PC-9 (cell line): ENCODE data around the gene ECE2. TPM values are rescaled to one million over a fixed set of nuclear protein-coding genes. Genes with fewer than 3 reads are reported as not detected.

Experiments
- BruUV-seq: library from RNA; stranded (reverse); fragments of 400-500 nt; replicated peaks from 2 replicates; lab custom pipeline; 2021; lab: Mats Ljungman, UMichigan
- CTCF ChIA-PET: fragments of 300-600 bp; sonication (Branson Sonifier 250); formaldehyde crosslinking; loops from one replicate; lab custom pipeline; 2022; ENCODE audit warnings: antibody characterized with exemption; lab: Charles Lee
- POLR2A ChIA-PET: fragments of 300-600 bp; sonication (Branson Sonifier 250); formaldehyde crosslinking; loops from one replicate; lab custom pipeline; 2022; ENCODE audit warnings: antibody characterized with exemption; ENCODE audit not compliant: unreplicated experiment; lab: Charles Lee
- DNase-seq, 2 experiments: peaks; one replicate each; pipeline versions ENCODE4 v3.0.0 to v3.0.0-alpha.2; 2015 to 2022; ENCODE audit warnings: mixed read lengths in 1 of 2
- H2AFZ ChIP-seq: fragments of 200-600 bp; sonication (generic); 2 replicates; pipeline ENCODE4 v1.8.1; 2017; ENCODE audit warnings: antibody characterized with exemption
- H3F3A ChIP-seq: fragments of 200-600 bp; sonication (generic); 2 replicates; pipeline ENCODE4 v1.8.1; 2017; ENCODE audit warnings: antibody characterized with exemption, mild to moderate bottlenecking, low read depth; ENCODE audit not compliant: insufficient read depth
- H3K27ac ChIP-seq: fragments of 200-600 bp; sonication (generic); 2 replicates; pipeline ENCODE4 v1.6.1; 2016; ENCODE audit warnings: mixed run types
- H3K27me3 ChIP-seq: fragments of 200-600 bp; sonication (generic); 2 replicates; pipeline ENCODE4 v1.6.1; 2016; ENCODE audit warnings: low read depth, mixed run types; ENCODE audit not compliant: insufficient read depth
- H3K36me3 ChIP-seq: fragments of 200-600 bp; sonication (generic); 2 replicates; pipeline ENCODE4 v1.6.1; 2016; ENCODE audit warnings: low read depth, mixed run types
- H3K4me1 ChIP-seq: fragments of 200-600 bp; sonication (generic); replicated peaks from 2 replicates; pipeline ENCODE4 v1.6.1; 2016; ENCODE audit warnings: mixed run types; ENCODE audit not compliant: insufficient read depth
- H3K4me2 ChIP-seq: fragments of 200-600 bp; sonication (generic); 2 replicates; pipeline ENCODE4 v1.6.1; 2017; ENCODE audit warnings: mixed run types
- H3K4me3 ChIP-seq: fragments of 200-600 bp; sonication (generic); 2 replicates; pipeline ENCODE4 v1.6.1; 2016; ENCODE audit warnings: mixed run types
- H3K79me2 ChIP-seq: fragments of 200-600 bp; sonication (generic); 2 replicates; pipeline ENCODE4 v1.6.1; 2017; ENCODE audit warnings: low read depth, mixed run types
- H3K9me2 ChIP-seq: fragments of 200-600 bp; sonication (generic); 2 replicates; pipeline ENCODE4 v1.8.1; 2017; ENCODE audit warnings: mild to moderate bottlenecking; ENCODE audit not compliant: insufficient read depth
- H3K9me3 ChIP-seq: fragments of 200-600 bp; sonication (generic); 2 replicates; pipeline ENCODE4 v1.8.1; 2016; ENCODE audit warnings: low read depth; ENCODE audit not compliant: insufficient read depth
- H4K20me1 ChIP-seq: fragments of 200-600 bp; sonication (generic); 2 replicates; pipeline ENCODE4 v1.8.1; 2017; ENCODE audit not compliant: insufficient read depth
- CTCF ChIP-seq: fragments of 200-600 bp; sonication (generic); conservative IDR thresholded peaks from 2 replicates; pipeline ENCODE4 v1.6.1; 2017; ENCODE audit warnings: mixed run types, antibody characterized with exemption, mild to moderate bottlenecking, moderate library complexity
- EZH2 ChIP-seq: fragments of 200-600 bp; sonication (generic); IDR thresholded peaks from 2 replicates; pipeline ENCODE4 v1.8.0; 2017; ENCODE audit warnings: antibody characterized with exemption, low read depth
- intact Hi-C: fragments of 100-400 bp; cut with micrococcal nuclease; formaldehyde crosslinking; loops from one replicate; pipeline ENCODE4 v1.10.0; 2022; ENCODE audit not compliant: unreplicated experiment
- total RNA-seq: library from RNA; stranded (reverse); gene quantifications from 2 replicates; pipeline ENCODE4 v1.2.3, GENCODE V29; 2021

ECE2 gene
- total RNA-seq, 1 experiment from 2014 or later = not detected

DNA sequence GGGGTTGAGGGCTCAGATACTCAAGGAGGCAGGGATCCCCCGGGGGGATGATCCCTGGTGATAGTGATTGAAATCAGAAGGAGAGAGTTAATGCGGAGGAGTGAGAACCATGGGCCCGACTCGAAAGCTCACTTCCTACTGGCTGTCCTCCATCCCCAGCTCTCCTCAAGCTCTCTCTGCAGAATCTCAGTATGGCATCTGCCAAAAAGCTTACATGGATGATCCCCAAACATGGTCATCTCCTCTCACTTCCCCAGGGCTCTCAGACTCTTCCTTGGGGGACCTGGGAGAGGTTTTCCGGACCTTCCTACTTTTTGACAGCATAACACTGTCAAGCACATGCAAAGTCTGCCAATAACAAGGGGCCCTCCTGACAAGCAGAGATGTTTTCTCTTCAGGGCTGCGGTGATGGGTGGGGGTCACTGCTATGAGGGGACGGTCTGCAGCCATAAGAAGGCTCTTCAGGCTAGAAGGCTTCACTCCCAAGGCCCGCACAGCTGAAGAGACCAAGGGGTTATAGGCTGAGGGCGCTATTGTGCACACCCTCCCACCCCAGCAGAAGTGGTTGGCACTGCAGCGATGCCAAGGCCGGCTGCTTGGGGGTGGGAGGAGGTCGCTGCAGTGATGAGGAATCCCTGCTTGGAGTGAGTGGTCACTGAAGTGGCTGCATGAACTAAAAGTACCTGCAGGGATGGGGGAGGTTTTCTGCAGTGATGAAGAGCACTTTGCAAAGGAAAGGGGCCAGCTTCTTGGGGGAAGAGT is 47.3 kb upstream of the ECE2 start:
- ChIA-PET POLR2A (interaction anchor here (0.6 kb wide), 1 partner anchor 541 kb away, joined by 3 read pairs; no protein-coding TSS in a partner anchor), CTCF (interaction anchor here (0.6 to 1.8 kb wide), 9 partner anchors 13 to 222 kb away, joined by 3 to 8 read pairs (median 5); partner anchors contain the start of genes ABCF3 and EEF1AKMT4)
- TF ChIP-seq CTCF (no peak), EZH2 (no peak)
- no peaks in the 10 kb centered on the region for H3K36me3 ChIP-seq
- intact Hi-C loops = no loop called here
- H3K4me2 ChIP-seq = peak overlapping the region; percentile 97; the same call in 1 of the 2 replicates
- H3K27me3 ChIP-seq = peaks cover 66% of the 10 kb centered on the region
- peak overlapping the region; percentile 70; the same call in 1 of the 2 replicates for H3K4me3 ChIP-seq
- H3K9me2 ChIP-seq = no peaks in the 10 kb centered on the region
- no peaks in the 10 kb centered on the region for H4K20me1 ChIP-seq
- H3K4me1 ChIP-seq = peaks cover 8% of the 10 kb centered on the region; the same call in 1 of the 2 replicates
- H3K9me3 ChIP-seq = no peaks in the 10 kb centered on the region
- H3K27ac ChIP-seq = no peak overlapping the region
- no peak for DNase-seq
- H3K79me2 ChIP-seq = no peaks in the 10 kb centered on the region
- no TSS peak for BruUV-seq
- H2AFZ ChIP-seq = no peak overlapping the region
- peaks cover 20% of the 10 kb centered on the region; the same call in 1 of the 2 replicates for H3F3A ChIP-seq

- TF ChIP-seq EZH2 = peak; percentile 100
- peak; percentile 29; the same call in 1 of the 2 replicates for TF ChIP-seq CTCF
- intact Hi-C loops = no loop called here
- Histone ChIP-seq H2AFZ (peak within 1 kb of the TSS; percentile 79), H3K4me1 (peaks cover 15% of the 10 kb centered on the region), H3K9me2 (no peaks in the 10 kb centered on the region), H3K4me2 (peak within 1 kb of the TSS; percentile 97), H3K4me3 (peak within 1 kb of the TSS; percentile 70), H3K27ac (no peak within 1 kb of the TSS), H4K20me1 (no peaks in the 10 kb centered on the region), H3K36me3 (no peaks in the 10 kb centered on the region), H3K79me2 (no peaks in the 10 kb centered on the region), H3F3A (peaks cover 23% of the 10 kb centered on the region; the same call in 1 of the 2 replicates), H3K9me3 (no peaks in the 10 kb centered on the region), H3K27me3 (peaks cover 62% of the 10 kb centered on the region)
- CTCF ChIA-PET = interaction anchor here (0.6 kb wide), 1 partner anchor 31 kb away, joined by 5 read pairs; no protein-coding TSS in a partner anchor
- DNase-seq = peak; percentile 60 to 87
- POLR2A ChIA-PET = interaction anchor here (0.6 kb wide), 1 partner anchor 44 kb away, joined by 3 read pairs; the partner anchor contains the start of gene ABCF3
- no TSS peak for BruUV-seq
These were observed 46.3 kb upstream of the ECE2 start, which contains the start of gene VWA5B2 for GRCh38 chr3:184229394-184230080. Gene VWA5B2 (plus strand): TSS chr3:184229585. CDS start chr3:184230529, 944 bp downstream.

DNA sequence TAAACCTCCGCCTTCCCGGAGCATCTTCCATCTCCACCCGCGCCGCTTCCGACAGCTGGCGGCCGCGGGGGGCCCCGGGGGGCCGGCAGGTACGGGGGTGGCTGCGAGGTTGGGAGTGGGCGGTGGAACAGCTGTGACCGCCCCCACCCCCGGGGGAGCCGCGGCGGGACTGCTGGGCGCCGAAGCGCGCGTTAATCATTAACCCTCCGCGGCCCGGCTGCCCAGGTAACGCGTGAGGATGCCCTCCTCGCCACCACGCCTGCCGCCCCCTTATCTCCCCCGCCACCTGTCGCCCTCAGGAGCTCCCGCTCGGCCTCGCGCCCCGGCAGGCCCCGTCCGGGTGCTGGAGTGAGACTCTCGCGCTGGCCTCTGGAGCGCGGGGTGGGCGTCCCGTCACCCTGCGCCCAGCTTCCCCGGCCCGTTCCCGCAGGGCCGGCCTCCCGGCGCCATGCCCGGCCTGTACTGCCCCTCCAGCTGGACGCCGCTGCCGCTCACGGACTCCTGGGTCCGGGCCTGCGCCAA is 45.7 kb upstream of the ECE2 start:
- H3K4me2 ChIP-seq = peak overlapping the region; percentile 97

More for the DNA sequence above, 45.7 kb upstream of the ECE2 start:
- Histone ChIP-seq H3K4me1 (peaks cover 17% of the 10 kb centered on the region), H3K4me3 (peak overlapping the region; percentile 70), H4K20me1 (no peaks in the 10 kb centered on the region), H3K79me2 (no peaks in the 10 kb centered on the region), H3K9me2 (no peaks in the 10 kb centered on the region), H3K36me3 (no peaks in the 10 kb centered on the region), H2AFZ (peak overlapping the region; percentile 79), H3F3A (peaks cover 23% of the 10 kb centered on the region; the same call in 1 of the 2 replicates), H3K27ac (no peak overlapping the region), H3K9me3 (no peaks in the 10 kb centered on the region), H3K27me3 (peaks cover 61% of the 10 kb centered on the region)
- no peak for DNase-seq
- TF ChIP-seq EZH2 = peak; percentile 64; the same call in 1 of the 2 replicates
- TF ChIP-seq CTCF = no peak
- ChIA-PET CTCF (interaction anchor here (0.6 to 0.7 kb wide), 2 partner anchors 145 to 146 kb away, joined by 5 to 6 read pairs; no protein-coding TSS in a partner anchor), POLR2A (interaction anchor here (0.6 kb wide), 1 partner anchor 44 kb away, joined by 3 read pairs; the partner anchor contains the start of gene ABCF3)
- BruUV-seq = no TSS peak
- intact Hi-C loops = no loop called here
